HepG2 (cell line): ENCODE results near the gene SIRT7.

Experiments
- ARNT ChIP-seq: fragments of 450-650 bp; IDR thresholded peaks from 2 replicates; pipeline ENCODE4 v1.6.1; 2017
- CTCF ChIP-seq: sonication (generic); formaldehyde crosslinking; IDR thresholded peaks from 2 replicates; pipeline ENCODE4 v1.5.0; 2020; ENCODE audit warnings: mild to moderate bottlenecking, missing genetic modification reagents, moderate library complexity
- ZBTB49 ChIP-seq: sonication (generic); formaldehyde crosslinking; IDR thresholded peaks from 2 replicates; pipeline ENCODE4 v1.4.0; 2020; ENCODE audit warnings: missing genetic modification reagents, borderline replicate concordance
- ZNF362 ChIP-seq: sonication (generic); formaldehyde crosslinking; IDR thresholded peaks from 2 replicates; pipeline ENCODE4 v1.4.0; 2020; ENCODE audit warnings: missing genetic modification reagents, mild to moderate bottlenecking, borderline replicate concordance
- ZNF530 ChIP-seq: sonication (generic); formaldehyde crosslinking; IDR thresholded peaks from 2 replicates; pipeline ENCODE4 v1.5.0; 2020; ENCODE audit warnings: low read depth, mild to moderate bottlenecking, missing genetic modification reagents

GRCh38 chr17:81901167-81902022 lies 16.6 kb downstream of the SIRT7 start:
- TF ChIP-seq CTCF (no peak), ZBTB49 (CRISPR knock-in tag) (no peak), ZNF530 (CRISPR knock-in tag) (no peak), ZNF362 (no peak), ARNT (no peak)
